Left kidney (tissue), 2 donors: Measurements from ENCODE around the gene SLC25A1. TPM values are rescaled to one million over a fixed set of nuclear protein-coding genes. Genes with fewer than 3 reads are reported as not detected.
"Not testable (repeated sequence)": the region's sequence is repeated elsewhere in the genome, so short reads cannot be mapped to it uniquely, and the experiment has no call there.

ENCODE experiments used
- DNase-seq: peaks from one replicate; pipeline ENCODE4 v3.0.0-alpha.2; 2013
- polyA plus RNA-seq: library from polyadenylated mRNA; unstranded; fragments of 120-200 nt; gene quantifications from one replicate; pipeline ENCODE4 v1.2.1, GENCODE V29; 2013; ENCODE audit not compliant: insufficient read length

SLC25A1 gene
- polyA plus RNA-seq, 1 donor = 57.4 TPM

DNA sequence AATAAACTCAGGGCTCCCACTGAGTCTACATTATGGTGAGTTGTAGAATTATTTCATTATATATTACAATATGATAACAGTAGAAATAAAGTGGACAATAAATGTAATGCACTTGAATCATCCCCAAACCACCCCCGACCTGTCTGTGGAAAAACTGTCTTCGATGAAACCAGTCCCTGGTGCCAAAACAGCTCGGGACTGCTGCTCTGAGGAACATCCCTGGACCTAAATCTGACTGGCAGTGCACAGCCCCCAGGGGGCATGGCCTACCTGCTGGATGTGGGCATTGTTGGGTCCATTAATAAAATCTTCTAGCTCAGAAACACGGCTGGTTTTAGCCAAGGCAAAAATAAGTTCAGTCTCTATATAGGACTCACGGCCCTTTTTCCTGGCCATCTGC lies 29.3 kb upstream of the SLC25A1 start:
- no peak for DNase-seq

DNA sequence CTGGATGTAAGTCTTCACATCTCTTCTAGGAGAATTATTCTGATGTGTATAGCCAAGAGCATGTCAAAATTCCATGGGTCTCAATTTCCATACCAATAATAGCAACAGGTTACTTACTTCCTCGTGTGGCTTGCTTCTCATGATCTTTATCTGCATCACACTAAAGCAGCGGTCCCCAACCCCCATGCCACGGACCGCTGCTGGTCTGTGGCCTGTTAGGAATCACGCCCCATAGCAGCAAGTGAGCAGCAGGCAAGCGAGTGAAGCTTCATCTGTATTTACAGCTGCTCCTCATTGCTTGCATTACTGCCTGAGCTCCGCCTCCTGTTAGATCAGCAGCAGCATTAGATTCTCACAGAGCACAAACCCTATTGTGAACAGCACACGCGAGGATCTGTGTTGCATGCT lies 28.9 kb upstream of the SLC25A1 start:
- DNase-seq = no peak

GRCh38 chr22:19206287-19206686 lies 27.8 kb upstream of the SLC25A1 start:
- no peak for DNase-seq

GRCh38 chr22:19204640-19205039 lies 26.1 kb upstream of the SLC25A1 start:
- no peak for DNase-seq

GRCh38 chr22:19203834-19204233 lies 25.3 kb upstream of the SLC25A1 start:
- no peak for DNase-seq

DNA sequence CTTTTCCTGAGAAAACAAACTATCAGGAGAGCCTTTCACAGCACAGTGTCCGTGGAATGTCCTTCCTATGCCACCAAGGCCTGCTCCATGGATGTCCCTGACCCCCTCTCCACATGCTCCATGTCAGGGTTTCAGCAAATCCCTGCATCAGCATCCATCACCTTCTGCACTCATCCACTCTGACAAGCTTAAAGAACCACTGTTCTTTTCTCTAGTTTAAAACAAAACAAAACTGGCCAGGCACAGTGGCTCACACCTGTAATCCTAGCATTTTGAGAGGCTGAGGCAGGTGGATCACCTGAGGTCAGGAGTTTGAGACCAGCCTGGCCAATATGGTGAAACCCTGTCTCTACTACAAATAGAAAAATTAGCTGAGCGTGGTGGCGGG lies 24.3 kb upstream of the SLC25A1 start:
- DNase-seq = not testable (repeated sequence)

- no peak for DNase-seq
These were observed 23.6 kb upstream of the SLC25A1 start for GRCh38 chr22:19201869-19202798.

DNA sequence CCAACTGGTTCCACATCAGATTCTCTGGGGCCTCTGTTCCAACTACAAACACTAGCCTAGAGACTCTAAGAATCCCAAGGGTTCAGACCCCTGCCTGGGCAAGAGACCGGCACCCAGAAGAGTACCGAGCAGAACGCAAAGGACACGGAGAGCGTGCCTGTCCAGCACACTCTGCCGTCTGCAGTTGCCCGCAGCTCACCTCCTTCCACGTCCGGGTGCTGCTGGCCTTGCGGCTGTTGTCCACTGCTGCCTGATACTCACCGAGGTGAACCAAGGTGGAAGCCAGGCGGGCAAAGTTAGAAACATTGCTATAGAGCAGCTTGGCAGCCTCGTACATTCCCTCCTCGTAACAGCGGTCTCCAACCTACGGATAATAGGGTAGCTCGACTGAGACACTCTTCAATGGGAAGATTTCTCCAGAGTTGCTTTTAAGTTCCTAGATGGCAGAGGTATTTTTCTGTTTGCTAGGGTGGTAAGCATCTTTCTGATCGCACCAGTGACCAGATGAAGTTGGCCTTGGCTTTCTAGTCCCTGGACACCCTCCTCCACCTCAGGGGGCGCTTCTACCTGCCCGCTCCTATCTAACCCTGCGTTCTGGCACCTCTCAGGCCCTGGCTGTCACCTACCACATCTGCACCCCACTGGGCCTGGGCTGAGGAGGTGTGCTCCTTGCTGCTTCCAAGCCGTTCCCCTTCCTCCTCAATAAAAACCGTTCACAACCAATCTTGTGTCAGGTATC lies 22.8 kb upstream of the SLC25A1 start:
- no peak for DNase-seq

GRCh38 chr22:19199479-19199878 lies 20.9 kb upstream of the SLC25A1 start:
- no peak for DNase-seq

DNA sequence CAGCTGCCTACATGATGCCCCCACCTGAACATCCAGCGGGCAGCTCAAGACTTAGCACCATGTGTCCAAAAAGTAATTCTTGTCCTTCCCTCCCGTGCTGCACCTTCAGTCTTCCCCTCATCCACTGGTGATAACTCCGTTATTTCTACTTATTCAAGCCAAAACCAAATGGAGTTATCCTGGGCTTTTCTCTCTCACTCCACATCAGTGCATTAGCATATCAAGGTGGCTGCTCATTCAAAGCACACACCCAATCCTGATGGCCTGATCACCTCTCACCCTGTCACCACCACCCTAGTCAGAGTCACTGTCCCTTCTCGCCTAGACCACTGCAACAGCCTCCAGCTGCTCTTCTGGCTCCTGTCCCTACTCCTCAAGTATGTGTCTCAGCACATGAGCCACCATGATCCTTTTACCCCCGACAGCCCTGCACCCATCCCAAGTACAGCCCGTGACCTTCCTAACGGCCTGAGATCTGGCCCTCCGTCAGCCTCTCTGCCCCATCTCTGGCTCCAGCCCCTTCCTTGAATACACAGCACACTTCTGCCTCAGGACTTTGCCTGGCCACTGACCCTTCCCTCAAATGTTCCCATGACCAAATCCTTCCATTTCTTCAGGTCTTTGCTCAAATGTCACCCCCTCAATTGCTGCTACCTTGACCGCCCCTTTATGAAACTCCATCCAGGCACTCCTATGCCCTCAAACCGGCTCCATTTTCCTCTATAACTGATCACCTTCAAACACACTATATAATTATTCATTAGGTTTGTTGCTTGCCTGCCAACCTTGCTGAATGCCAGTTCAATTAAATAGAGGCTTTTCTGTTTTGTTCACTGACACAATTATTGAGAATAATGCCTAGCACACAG lies 19.7 kb upstream of the SLC25A1 start:
- no peak for DNase-seq

DNA sequence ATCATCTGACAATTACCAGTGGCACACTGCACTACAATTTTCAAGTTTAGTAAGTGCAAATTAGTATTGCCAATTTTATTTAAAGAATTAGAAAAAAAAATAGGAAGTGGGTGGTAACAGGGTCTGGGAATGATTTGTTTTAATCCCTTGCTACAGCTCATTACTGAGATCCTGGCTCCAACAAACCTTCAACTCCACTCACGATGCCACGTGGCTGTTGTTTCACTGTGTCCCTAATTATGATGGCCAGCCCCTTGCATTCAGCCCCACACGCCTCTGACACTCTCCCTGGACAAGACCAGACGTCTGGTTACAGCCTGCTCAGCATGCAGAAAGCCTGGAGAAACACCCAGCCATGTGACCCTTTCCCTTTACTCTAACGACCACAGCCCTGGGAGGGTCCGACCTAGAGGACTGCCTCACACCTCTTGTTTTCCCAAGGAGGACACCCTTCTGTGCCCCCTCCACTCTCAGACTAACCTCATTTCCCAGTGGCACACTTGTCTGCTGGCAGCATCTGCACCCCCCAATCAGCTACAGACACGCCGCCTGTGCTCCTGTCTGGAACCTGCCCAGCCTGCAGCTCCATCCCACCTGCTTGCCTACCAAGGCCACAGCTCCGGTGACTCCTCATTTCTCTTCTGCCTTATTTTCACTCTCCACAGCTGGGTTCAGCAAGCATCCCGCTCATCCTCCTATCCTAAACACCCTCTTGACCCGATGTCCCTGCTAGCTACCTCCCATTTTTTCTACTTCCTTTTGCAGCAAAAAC lies 18.5 kb upstream of the SLC25A1 start:
- DNase-seq = no peak

DNA sequence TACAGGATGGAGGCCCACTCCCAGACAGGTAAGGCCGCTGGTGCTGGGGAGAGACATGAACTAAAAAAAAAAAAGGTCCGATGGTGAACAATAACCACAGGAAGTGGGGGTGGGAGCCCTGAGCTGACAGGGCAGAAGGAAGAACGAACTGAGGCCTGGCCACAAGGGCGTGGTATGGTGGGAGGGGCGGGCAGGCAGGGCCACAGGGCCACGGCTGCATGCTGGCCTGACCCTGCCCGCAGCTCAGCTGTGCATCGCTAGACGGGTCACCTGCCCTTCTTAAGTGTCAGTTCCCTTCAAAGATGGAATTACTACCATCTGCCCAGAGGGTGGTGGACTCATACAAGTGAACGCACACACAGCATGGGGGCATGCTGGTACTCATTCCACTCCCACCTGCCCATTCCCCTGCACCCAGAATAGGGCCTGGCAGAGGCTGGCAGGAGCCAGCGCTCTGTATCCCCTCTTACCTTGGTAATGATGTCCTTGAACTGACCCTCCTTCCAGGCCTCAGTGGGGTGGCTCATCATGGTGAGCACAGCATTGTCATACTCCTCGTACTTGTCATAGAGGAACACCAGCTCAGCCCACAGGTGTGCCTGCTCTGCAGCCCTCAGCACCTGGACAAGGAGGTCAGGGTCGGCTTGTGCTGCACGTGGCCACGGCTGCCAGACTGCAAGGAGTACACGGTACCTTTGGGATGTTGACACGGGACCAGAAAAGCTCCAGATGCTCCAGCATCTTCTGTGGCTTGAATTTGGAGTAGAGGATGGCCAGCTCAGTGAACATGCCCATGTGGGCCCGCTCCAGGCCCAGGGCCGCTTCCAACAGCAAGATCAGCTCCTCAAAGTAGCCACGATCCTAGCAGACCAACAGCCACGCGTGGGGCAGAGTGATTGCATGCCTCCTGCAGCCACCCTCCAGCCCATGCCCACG lies 17.5 kb upstream of the SLC25A1 start:
- DNase-seq = no peak

GRCh38 chr22:19194766-19195536 lies 16.4 kb upstream of the SLC25A1 start:
- DNase-seq = no peak

DNA sequence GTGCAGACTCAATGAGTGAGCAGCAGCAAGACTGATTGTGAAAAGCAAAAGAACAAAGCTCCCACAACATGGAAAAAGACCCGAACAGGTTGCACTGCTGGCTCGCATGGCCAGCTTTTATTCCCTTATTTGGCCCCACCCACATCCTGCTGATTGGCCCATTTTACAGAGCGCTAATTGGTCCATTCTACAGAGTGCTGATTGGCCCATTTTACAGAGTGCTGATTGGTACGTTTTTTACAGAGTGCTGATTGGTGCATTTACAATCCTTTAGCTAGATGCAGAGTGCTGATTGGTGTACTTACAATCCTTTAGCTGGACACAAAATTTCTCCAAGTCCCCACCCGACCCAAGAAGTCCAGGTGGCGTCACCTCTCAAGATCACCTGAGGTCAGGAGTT lies 15.3 kb upstream of the SLC25A1 start:
- no peak for DNase-seq

GRCh38 chr22:19187716-19188563 lies 9.4 kb upstream of the SLC25A1 start:
- no peak for DNase-seq

DNA sequence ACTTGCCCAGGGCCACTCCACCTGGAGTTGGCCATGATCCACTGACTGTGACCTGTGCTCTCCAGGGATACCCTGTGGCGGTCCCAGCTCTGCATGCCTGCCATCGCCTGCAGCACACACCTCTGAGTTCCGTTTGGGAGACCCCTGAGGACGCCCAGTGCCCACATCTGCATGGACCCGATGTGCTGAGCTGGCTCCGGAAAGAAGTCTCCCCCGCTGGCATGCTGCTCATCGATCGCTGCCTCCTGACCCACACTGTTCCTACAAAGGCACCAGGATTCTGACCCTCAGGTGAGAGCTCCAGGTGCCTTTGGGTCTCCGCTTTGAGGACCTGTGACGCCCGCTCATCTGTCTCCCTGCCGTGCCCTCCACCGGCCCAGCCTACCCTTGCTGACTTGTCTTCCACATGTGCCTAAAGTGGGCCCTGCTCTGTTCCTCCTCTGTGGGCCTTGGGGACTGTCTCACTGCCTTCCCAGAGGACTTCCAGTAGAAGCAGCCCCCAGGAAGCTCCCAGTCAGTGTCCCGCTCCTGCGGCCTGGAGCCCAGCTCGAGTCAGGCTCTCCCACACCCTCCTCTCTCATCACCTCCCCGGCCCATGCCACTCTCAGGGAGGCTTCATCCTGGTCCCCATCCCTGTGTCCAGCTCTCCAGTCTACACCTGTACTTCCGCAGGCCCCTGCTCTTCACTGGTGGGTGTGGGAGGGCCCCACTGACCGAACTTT lies 5.9 kb upstream of the SLC25A1 start:
- no peak for DNase-seq

- DNase-seq = no peak
These were observed 4.7 kb upstream of the SLC25A1 start for GRCh38 chr22:19183216-19183615.
